DND-41 (cell line): Measurements from ENCODE around the gene TEKT3.

Experiments
- CTCF ChIP-seq: IDR thresholded peaks from 2 replicates; pipeline ENCODE4 v1.5.1; 2012; ENCODE audit warnings: borderline replicate concordance, low read length, moderate library complexity, mild to moderate bottlenecking; ENCODE audit not compliant: poor library complexity, severe bottlenecking; ENCODE audit errors: extremely low read depth
- EZH2 ChIP-seq: IDR thresholded peaks from 3 replicates; pipeline ENCODE4 v1.6.1; 2012; ENCODE audit warnings: borderline replicate concordance, low read depth, mild to moderate bottlenecking, moderate library complexity, low read length, inconsistent platforms; ENCODE audit not compliant: severe bottlenecking

DNA sequence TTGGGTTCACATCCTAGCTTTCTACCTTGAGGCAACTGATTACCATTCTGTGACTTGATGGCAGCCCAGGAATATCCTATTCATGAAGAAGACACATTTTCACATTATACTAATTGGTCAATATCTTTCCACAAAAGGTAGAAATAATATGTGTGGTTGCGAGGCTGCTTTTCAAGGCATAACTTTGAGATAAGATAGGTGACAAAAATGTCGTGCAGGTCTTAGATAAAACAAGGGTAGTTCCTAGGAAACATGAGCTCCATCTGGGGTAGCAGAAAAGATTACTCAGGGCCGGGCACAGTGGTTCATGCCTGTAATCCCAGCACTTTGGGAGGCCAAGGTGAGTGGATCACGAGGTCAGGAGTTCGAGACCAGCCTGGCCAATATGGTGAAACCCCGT lies 22.3 kb upstream of the TEKT3 start:
- TF ChIP-seq CTCF (no peak), EZH2 (no peak)
